Superior temporal gyrus (tissue), 1 donor: ENCODE results near the gene ABI1.
"Not testable (repeated sequence)": the region's sequence is repeated elsewhere in the genome, so short reads cannot be mapped to it uniquely, and the experiment has no call there.

ENCODE experiments used
- DNase-seq: peaks from one replicate; pipeline ENCODE4 v3.0.0-alpha.2; 2016; ENCODE audit errors: extremely low spot score

ABI1 gene

GRCh38 chr10:26804418-26805393, 56.1 kb downstream of the ABI1 start:
- no peak for DNase-seq

GRCh38 chr10:26803849-26804248, 56.9 kb downstream of the ABI1 start:
- no peak for DNase-seq

- no peak for DNase-seq
Measured at GRCh38 chr10:26802527-26802926, 58.2 kb downstream of the ABI1 start.

GRCh38 chr10:26801831-26802230, 58.9 kb downstream of the ABI1 start:
- DNase-seq: no peak

GRCh38 chr10:26801274-26801673, 59.5 kb downstream of the ABI1 start:
- no peak for DNase-seq

- DNase-seq: no peak
Measured at GRCh38 chr10:26800468-26800867, 60.3 kb downstream of the ABI1 start.

- peak; percentile 62 for DNase-seq
Measured at GRCh38 chr10:26799342-26799741, 61.4 kb downstream of the ABI1 start.

GRCh38 chr10:26798298-26798697, 62.5 kb downstream of the ABI1 start:
- DNase-seq: no peak

- no peak for DNase-seq
Measured at GRCh38 chr10:26797340-26797739, 63.4 kb downstream of the ABI1 start.

- peak; percentile 67 for DNase-seq
Measured at GRCh38 chr10:26792758-26793495, 67.8 kb downstream of the ABI1 start.

GRCh38 chr10:26790221-26790995, 70.3 kb downstream of the ABI1 start:
- DNase-seq: no peak

- not testable (repeated sequence) for DNase-seq
Measured at GRCh38 chr10:26789779-26790178, 71.0 kb downstream of the ABI1 start.

GRCh38 chr10:26787362-26787761, 73.4 kb downstream of the ABI1 start:
- DNase-seq: peak; percentile 66

- no peak for DNase-seq
Measured at GRCh38 chr10:26781797-26782196, 79.0 kb downstream of the ABI1 start.

GRCh38 chr10:26780793-26781601, 79.8 kb downstream of the ABI1 start:
- DNase-seq: no peak

GRCh38 chr10:26780106-26780792, 80.5 kb downstream of the ABI1 start:
- DNase-seq: no peak

- DNase-seq: no peak
Measured at GRCh38 chr10:26779176-26779860, 81.4 kb downstream of the ABI1 start.

GRCh38 chr10:26777686-26778085, 83.1 kb downstream of the ABI1 start:
- no peak for DNase-seq

- no peak for DNase-seq
Measured at GRCh38 chr10:26776258-26776657, 84.5 kb downstream of the ABI1 start.

GRCh38 chr10:26773633-26774032, 87.1 kb downstream of the ABI1 start:
- DNase-seq: no peak
